Neural crest cell (in vitro differentiated cells): ENCODE data around the gene TSHZ2. TPM values are rescaled to one million over a fixed set of nuclear protein-coding genes. Genes with fewer than 3 reads are reported as not detected.

Source experiments
- DNase-seq: peaks from one replicate; pipeline ENCODE4 v3.0.0; 2021; ENCODE audit warnings: low read depth, mixed read lengths, low spot score
- H3K27ac Mint-ChIP-seq: one replicate; pipeline ENCODE4 v1.8.0; 2021; ENCODE audit warnings: mild to moderate bottlenecking, mixed read lengths; ENCODE audit not compliant: unreplicated experiment
- H3K27me3 Mint-ChIP-seq: 2 replicates; pipeline ENCODE4 v1.8.0; 2021; ENCODE audit warnings: low read depth, mild to moderate bottlenecking, mixed read lengths
- H3K36me3 Mint-ChIP-seq: 2 replicates; pipeline ENCODE4 v1.8.0; 2021; ENCODE audit warnings: low read depth, mild to moderate bottlenecking, mixed read lengths
- H3K4me1 Mint-ChIP-seq: 2 replicates; pipeline ENCODE4 v1.8.0; 2021; ENCODE audit warnings: mixed read lengths
- H3K4me3 Mint-ChIP-seq: one replicate; pipeline ENCODE4 v1.8.0; 2021; ENCODE audit warnings: mild to moderate bottlenecking, mixed read lengths
- H3K9me3 Mint-ChIP-seq: 2 replicates; pipeline ENCODE4 v1.8.0; 2021; ENCODE audit warnings: mixed read lengths
- total RNA-seq: library from RNA; stranded (reverse); gene quantifications from 2 replicates; pipeline ENCODE4 v1.2.1, GENCODE V29; 2021
- TF ChIP-seq, protein P1 (sequence below): fragments of 200-600 bp; sonication (generic); conservative IDR thresholded peaks from 2 replicates; pipeline ENCODE4 v1.5.0; 2021; ENCODE audit warnings: antibody characterized with exemption, mild to moderate bottlenecking

TSHZ2 gene
- total RNA-seq, 1 donor from 2014 or later = 6.4 TPM

DNA sequence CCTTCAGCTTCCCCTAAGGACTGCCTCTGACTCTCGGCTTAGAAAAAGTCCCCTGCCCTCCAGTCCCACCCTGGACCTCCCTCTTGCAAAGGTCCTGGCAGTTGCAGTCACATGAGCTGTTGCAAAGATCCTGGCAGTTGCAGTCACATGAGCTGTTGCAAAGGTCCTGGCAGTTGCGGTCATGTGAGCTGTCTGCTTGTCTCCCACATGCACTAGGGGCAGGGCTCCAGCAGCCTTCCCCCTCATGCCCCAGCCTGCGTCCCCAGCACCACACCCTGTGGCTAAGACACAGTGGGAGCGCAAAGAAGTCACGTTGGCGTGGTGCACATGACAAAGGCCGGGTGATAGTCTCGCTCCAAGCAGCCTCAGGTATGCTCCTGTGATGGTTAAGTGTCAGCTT lies 538.5 kb downstream of the TSHZ2 start:
- TF ChIP-seq, protein P1, sequence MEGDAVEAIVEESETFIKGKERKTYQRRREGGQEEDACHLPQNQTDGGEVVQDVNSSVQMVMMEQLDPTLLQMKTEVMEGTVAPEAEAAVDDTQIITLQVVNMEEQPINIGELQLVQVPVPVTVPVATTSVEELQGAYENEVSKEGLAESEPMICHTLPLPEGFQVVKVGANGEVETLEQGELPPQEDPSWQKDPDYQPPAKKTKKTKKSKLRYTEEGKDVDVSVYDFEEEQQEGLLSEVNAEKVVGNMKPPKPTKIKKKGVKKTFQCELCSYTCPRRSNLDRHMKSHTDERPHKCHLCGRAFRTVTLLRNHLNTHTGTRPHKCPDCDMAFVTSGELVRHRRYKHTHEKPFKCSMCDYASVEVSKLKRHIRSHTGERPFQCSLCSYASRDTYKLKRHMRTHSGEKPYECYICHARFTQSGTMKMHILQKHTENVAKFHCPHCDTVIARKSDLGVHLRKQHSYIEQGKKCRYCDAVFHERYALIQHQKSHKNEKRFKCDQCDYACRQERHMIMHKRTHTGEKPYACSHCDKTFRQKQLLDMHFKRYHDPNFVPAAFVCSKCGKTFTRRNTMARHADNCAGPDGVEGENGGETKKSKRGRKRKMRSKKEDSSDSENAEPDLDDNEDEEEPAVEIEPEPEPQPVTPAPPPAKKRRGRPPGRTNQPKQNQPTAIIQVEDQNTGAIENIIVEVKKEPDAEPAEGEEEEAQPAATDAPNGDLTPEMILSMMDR = no peak
- no peak for DNase-seq
- H3K4me1 Mint-ChIP-seq = no peaks in the 10 kb centered on the region
- no peaks in the 10 kb centered on the region for H3K27me3 Mint-ChIP-seq
- no peak overlapping the region for H3K4me3 Mint-ChIP-seq
- H3K36me3 Mint-ChIP-seq = peaks cover 6% of the 10 kb centered on the region
- H3K9me3 Mint-ChIP-seq = no peaks in the 10 kb centered on the region
- no peak overlapping the region for H3K27ac Mint-ChIP-seq

DNA sequence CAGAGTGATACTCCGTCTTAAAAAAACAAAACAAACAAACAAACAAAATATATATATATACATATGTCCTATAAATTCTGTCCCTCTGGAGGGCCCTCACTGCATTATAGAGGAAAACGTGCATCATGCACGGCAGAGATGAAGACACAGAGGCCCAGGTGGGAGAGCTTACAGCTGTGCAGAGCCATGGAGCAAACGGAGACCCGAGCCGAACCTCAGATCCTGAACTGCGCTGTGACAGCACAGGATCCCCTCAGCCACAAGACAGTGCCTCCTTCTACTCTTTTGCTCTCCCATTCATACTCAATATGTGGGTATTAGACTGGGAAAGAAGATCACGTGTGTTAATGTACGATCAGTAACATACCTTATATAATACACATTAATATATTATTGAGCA lies 539.9 kb downstream of the TSHZ2 start:
- H3K36me3 Mint-ChIP-seq = peaks cover 6% of the 10 kb centered on the region
- TF ChIP-seq, protein P1 = no peak
- H3K4me1 Mint-ChIP-seq = no peaks in the 10 kb centered on the region
- no peak for DNase-seq
- no peaks in the 10 kb centered on the region for H3K27me3 Mint-ChIP-seq
- no peaks in the 10 kb centered on the region for H3K9me3 Mint-ChIP-seq
- no peak overlapping the region for H3K27ac Mint-ChIP-seq
- H3K4me3 Mint-ChIP-seq = no peak overlapping the region

DNA sequence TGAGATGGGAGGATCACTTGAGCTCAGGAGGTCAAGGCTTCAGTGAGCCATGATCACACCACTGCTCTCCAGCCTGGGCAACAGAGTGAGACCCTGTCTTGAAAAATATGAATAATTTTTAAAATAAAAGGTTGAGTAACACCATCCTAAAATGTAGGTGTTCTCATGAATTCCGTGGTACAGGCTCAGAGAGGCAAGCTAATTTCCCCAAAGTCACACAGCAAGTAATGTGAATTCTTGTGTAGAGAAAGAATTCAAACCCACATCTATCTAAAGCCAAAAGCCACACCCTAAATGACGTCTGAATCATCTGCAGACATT lies 541.0 kb downstream of the TSHZ2 start:
- Mint-ChIP-seq H3K27ac (no peak overlapping the region), H3K27me3 (no peaks in the 10 kb centered on the region), H3K36me3 (peaks cover 6% of the 10 kb centered on the region), H3K4me3 (no peak overlapping the region), H3K9me3 (no peaks in the 10 kb centered on the region), H3K4me1 (no peaks in the 10 kb centered on the region)
- TF ChIP-seq, protein P1 = no peak
- DNase-seq = no peak

DNA sequence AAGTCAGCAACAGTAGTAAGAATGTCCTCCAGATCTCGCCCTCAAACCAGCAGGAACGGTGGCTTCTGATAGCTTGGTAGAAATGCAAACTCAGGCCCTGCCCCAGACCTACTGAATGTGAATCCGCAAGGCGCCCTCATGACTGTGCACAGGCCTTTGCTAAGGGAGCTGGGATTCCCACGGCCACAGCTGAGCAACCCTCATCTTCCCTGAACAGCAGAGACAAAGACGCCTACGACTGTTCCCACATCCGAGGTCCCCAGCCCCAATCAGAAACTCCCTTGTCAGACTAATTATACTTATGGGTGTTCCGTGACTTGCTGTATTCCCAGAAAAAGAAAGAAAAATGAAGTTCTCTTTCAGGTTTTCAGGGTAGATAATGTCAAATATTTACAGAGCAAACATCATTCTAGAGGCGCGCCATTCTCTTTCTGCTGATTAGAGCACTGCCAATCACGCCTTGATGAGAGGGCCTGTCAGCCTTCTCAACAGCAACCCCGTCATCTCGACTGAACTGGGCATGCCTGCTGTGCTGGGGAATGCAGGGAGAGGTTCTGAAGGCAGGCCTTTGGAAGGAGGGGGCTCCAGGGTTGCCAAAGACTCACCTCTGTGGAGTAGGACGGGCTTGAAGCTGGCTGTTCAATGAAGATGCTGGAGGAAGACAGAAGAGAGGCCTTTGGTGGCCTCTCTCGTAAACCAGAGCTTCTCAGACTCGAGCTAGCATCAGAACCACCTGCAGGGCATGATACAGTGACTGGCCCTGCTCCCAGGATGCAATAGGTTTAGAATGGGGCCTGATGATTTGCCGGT lies 541.5 kb downstream of the TSHZ2 start:
- Mint-ChIP-seq H3K4me3 (no peak overlapping the region), H3K36me3 (peaks cover 6% of the 10 kb centered on the region), H3K27ac (no peak overlapping the region), H3K4me1 (no peaks in the 10 kb centered on the region), H3K9me3 (no peaks in the 10 kb centered on the region), H3K27me3 (no peaks in the 10 kb centered on the region)
- TF ChIP-seq, protein P1 = no peak
- DNase-seq = no peak

DNA sequence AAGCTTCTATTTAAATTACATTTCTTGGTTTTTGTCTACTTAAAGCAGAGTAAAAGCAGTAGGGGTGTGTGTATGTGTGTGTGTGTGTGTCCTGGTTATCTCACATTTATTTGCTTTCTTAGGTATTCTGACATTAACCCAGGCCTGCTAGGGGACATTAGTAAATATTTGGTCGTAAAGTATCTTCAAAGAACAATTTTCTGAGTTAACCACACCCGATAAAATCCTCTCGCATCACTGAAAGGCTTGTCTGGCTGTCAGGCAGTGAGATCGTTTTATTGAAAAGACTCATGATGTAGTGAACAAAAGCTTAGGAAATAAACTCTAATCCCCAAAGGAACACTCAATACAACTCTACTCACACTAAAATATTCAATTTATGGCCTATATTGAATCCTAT lies 543.6 kb downstream of the TSHZ2 start:
- Mint-ChIP-seq H3K27me3 (no peaks in the 10 kb centered on the region), H3K27ac (no peak overlapping the region), H3K4me3 (no peak overlapping the region), H3K36me3 (peaks cover under 1% of the 10 kb centered on the region), H3K4me1 (no peaks in the 10 kb centered on the region), H3K9me3 (no peaks in the 10 kb centered on the region)
- no peak for DNase-seq
- TF ChIP-seq, protein P1 = no peak
